Hindlimb muscle (tissue), 1 donor: Measurements from ENCODE around the gene RERE. TPM values are rescaled to one million over a fixed set of nuclear protein-coding genes. Genes with fewer than 3 reads are reported as not detected.
A peak's percentile ranks its signal among the peaks of the same experiment; 100 is the strongest.

Experiments
- DNase-seq: peaks from one replicate; pipeline ENCODE4 v3.0.0-alpha.2; 2013
- polyA plus RNA-seq: library from polyadenylated mRNA; unstranded; fragments of 120-200 nt; gene quantifications from one replicate; pipeline ENCODE4 v1.2.1, GENCODE V29; 2013; ENCODE audit not compliant: insufficient read length

The RERE gene
- polyA plus RNA-seq, 1 donor: 93.9 TPM

- peak; percentile 92 for DNase-seq
These were observed 378.3 kb downstream of the RERE start for GRCh38 chr1:8439015-8439702.

- peak; percentile 76 for DNase-seq
These were observed 379.0 kb downstream of the RERE start for GRCh38 chr1:8438489-8438888.

DNA sequence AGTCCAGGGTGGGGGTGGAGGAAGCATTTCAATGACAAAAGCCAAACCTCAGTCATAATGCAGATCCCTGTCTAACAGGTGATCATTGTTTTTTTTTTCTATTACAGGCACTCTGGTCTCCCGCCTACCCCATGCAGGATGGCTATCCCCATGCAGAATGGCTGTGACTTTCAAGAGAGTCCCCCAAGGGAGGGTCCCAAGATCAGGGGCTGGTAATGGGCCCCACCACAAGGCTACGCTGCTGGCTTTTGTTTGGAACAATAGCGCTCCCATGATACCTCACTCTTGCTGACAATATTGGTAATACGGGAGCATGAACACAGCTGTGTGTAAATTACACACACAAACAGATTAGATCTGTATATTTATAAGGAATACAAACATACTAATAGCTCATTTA is 380.1 kb downstream of the RERE start:
- no peak for DNase-seq

- DNase-seq: no peak
These were observed 381.8 kb downstream of the RERE start for GRCh38 chr1:8435569-8436071.

DNA sequence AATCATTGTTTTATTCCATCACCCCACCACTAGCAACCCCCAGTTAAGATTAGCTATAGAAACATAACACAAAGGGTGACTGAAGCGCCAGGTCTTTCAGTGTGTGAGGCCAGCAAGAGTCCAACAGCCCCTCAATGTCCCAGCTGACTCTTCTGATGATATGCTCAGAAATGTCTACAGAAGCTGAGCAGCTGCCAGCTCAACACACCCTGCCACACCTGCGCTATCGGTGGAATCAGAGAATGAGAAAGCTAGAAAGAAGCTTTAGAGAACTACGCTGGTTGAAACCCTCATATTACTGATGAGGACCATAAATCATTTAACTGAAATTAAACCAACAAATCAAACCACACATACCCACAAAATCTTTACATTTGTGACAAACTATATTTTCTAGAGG is 383.3 kb downstream of the RERE start:
- DNase-seq: no peak

DNA sequence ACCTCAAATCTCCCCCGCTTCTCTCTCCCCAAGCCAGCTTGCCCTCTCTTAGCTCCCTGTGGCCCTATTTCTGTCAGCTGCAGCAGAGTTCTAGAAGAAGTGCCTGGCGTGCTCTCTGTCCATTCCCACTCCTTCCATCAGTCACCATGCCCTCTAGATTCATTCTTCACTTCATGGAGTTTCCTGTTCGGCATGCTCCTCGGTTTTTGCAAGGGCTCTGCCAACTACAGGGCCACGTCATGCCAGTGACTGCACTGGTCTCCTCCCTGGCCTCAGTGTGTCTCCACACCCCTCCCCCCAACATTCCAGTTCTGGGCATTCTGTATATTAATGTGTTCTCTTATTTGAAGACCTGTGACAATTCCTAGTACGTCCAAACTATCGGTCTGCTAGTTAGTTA is 385.7 kb downstream of the RERE start:
- DNase-seq: no peak

GRCh38 chr1:8431019-8431418 is 386.4 kb downstream of the RERE start:
- DNase-seq: no peak

GRCh38 chr1:8430476-8430875 is 387.0 kb downstream of the RERE start:
- no peak for DNase-seq

DNA sequence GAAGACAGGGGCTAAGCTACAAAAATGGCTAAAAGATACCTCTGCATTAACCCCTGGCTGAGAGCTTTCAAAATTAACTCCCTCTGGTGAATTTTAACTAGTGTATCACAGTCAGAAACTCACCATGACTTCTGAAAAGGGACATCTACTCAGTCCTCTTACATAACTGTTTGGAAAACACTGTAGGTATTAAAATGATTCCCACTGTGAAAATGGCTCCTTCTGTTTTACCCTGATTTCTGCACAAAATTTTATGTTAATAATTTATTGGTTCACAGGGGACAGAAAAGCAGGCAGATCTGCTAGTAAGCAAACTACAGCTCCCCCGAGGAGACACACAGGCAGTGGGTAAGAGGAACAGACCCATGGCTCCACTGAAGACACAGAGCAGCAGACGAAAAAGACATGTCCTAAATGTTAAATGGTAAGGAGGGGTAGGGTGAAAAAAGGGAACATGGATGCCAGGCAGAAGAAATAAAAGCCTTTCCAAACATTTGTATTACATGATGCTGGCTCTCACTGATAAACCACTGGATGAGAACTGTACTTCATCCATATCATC is 387.8 kb downstream of the RERE start:
- no peak for DNase-seq

- DNase-seq: no peak
These were observed 389.0 kb downstream of the RERE start for GRCh38 chr1:8428441-8428840.

- no peak for DNase-seq
These were observed 389.5 kb downstream of the RERE start for GRCh38 chr1:8427986-8428385.

DNA sequence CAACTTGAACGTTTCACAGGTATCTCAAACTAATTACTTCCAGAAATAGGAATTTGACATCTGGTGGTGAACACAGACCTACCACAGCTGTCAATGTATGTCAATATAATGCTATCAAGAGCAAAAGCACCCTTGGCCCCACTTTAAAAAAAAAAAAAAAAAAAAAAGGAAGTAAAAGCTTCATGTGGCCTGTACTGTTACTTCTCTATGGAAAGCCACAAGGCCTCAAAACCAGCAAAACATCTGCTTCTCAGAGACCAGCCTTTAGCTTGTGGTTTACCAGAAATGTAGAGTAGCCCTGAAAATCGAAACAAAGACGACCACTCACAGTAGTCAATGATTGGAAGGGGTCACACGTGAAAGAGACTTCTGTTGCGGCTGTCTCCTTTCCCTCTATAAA is 389.9 kb downstream of the RERE start:
- DNase-seq: no peak

- no peak for DNase-seq
These were observed 390.4 kb downstream of the RERE start for GRCh38 chr1:8426996-8427395.

DNA sequence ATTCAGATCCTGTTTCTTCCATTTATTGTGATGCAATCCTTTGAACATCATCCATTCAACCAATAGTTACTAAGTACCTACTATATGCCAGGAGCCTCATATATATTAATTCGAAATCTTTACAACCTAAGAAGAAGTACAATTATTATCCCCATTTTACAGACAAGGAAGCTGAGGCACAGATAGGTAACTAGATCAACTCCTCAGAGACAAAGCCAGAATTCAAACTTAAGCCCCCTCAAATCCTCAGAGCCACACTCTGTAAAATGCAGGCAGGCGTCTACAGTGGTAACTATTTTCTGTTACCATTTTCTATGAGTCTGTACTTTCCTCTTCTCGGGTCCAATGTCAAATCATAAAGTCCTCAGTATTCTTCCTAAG is 391.7 kb downstream of the RERE start:
- no peak for DNase-seq

DNA sequence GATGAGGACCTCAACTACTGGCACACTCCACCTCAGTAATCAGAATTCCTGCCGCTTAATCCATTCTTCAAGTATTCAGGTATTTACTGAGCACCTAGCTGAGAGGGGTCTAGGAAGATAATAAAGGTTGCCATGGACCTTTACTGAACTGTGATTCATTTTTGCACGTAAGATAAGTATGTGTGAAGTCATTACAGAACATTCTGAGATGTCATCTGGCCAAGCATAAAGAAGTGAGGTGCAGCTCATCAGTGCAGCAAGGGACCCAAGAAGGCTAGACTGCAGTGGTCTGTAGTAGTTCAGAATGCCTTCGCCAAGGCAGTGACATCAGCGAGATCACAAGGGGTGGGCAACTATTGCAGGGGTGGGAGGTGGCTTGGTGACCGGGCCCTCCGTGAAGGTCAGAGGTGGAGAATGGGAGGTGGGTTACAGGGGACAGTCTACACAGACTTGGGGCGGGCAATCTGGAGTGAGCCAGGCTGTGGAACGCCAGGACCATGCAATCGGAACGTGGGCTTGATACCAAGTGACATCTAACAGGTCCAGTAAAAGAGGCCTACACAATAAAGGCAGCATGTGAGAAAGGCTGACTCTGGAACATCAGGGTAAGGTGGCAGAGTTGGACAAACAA is 392.2 kb downstream of the RERE start:
- no peak for DNase-seq

DNA sequence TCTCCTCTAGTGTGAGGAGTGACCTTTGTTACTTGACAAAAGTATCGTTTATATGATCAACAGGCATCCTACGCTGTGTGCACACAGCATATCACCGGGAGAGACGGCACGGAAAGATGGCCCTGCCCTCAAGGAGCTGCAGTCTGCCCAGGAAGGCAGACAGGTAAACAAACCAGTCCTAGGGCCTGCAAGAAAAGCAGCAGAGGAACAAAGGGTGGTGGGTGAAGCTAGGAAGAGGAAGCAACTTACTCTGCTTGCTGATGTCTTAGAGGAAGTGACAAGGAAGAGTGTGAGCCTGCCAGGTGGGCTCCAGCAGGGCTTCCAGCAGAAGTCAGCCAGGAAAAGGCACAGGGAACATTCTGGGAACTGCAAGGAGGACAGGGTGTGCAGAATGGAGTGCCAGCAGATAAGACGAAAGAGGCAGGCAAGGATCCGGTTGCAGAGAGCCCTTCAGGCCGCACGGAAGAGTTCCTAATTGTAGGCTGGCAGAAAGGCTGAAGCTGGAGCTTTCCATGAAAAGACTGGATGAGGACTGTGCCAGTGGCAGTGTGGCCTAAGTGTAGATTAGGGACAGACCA is 392.8 kb downstream of the RERE start:
- no peak for DNase-seq

GRCh38 chr1:8423692-8424538 is 393.5 kb downstream of the RERE start:
- DNase-seq: peak; percentile 72

GRCh38 chr1:8423269-8423691 is 394.2 kb downstream of the RERE start:
- no peak for DNase-seq

DNA sequence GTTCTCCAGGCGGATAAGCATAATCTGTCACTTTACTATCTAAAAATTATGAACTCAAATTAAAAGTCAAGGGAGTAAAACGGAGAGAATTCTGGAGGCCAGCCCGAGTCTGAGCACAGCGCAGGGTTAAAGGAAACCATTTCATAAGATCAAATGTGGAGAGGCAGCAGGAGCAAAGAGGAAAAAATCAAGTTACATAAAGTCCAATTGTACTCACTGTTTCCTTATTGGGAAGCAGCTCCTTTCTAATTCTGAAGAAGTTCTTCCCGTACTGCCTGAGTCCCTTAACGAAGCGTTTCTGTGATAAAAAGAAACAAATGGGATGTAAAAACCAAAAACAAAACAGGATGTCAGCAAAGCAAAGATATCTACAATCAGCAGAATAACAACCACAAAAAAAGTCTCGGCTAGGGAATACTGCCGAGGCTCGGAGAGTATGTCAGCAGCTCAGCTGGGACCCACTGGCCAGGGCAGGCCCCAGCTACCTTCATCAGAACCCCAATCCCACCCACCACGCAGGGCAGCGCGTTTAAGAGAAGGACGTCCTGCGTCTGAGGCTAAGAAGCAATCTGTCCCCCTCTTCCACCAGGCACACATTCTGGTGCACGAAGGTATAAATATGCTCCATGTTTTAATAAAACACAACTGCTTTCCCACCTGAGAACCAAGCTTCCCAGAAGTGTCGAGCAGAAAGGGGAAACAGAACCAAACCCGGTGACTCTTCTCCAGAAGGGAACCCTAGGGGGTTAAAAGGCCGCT is 394.8 kb downstream of the RERE start:
- DNase-seq: no peak

DNA sequence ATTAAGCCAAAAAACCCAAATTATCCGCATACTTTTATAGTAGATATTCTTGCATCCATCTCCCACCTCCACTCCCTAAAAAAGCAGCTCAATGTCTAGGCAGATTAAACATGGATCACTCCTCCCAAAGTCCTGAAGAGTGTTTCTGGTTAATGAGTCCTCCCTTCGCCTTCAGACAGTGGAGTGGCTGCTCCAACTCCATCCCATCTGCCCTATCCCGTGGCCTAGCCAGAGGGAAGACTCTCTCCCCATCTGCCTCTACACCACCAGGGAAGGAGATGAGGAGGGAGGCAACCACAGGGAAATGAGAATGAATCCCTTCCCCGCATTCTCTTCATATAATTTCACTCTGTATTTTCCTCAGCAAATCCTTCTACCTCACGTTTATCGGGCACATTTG is 395.7 kb downstream of the RERE start:
- DNase-seq: no peak

DNA sequence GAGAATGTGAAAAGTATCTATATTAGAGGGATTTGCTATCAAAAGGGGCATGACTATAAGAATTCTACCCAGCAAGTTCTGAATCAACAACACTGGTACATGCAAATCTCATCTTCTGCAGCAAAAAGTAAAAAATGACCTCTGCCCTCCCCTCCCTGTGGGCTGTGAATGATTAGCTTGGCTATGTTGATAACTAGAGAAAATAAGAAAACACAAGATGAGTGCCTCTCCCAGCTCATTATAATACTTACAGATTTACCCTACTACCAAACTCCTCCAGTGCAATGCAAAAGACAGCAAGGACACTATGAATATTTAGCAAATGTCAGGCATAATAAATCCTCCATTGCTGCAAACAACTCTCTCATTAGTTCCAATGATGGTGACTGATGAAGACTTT is 397.1 kb downstream of the RERE start:
- DNase-seq: no peak

DNA sequence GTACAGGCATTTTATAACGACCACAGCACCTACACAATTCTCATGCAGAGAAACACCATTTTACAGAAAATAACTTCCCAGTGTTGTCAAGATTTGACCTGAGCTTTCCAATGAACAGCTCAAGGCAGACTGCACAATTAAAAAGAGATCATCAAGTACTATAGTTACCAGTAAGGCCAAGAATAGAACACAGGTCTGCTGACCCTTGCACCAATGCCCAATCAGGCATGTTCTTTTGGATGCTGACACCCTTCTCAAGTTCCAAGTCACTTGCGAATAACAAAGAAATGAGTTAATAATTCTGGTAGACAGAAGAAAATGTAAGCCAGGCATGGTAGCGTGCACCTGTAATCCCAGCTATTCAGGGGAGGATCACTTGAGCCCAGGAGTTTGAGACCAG is 397.6 kb downstream of the RERE start:
- DNase-seq: no peak
